ENCODE results near the gene ATRNL1. TPM values are rescaled to one million over a fixed set of nuclear protein-coding genes. Genes with fewer than 3 reads are reported as not detected.

ATRNL1 gene
- total RNA-seq, 4 donors from 2014 or later: 4.4 to 18.4 (median 14.4) TPM

GRCh38 chr10:115051216-115051615 lies 41.9 kb upstream of the ATRNL1 start:
- no peak overlapping the region for H3K4me3 ChIP-seq
- no peaks in the 10 kb centered on the region for H3K36me3 ChIP-seq
- TF ChIP-seq, protein P1, sequence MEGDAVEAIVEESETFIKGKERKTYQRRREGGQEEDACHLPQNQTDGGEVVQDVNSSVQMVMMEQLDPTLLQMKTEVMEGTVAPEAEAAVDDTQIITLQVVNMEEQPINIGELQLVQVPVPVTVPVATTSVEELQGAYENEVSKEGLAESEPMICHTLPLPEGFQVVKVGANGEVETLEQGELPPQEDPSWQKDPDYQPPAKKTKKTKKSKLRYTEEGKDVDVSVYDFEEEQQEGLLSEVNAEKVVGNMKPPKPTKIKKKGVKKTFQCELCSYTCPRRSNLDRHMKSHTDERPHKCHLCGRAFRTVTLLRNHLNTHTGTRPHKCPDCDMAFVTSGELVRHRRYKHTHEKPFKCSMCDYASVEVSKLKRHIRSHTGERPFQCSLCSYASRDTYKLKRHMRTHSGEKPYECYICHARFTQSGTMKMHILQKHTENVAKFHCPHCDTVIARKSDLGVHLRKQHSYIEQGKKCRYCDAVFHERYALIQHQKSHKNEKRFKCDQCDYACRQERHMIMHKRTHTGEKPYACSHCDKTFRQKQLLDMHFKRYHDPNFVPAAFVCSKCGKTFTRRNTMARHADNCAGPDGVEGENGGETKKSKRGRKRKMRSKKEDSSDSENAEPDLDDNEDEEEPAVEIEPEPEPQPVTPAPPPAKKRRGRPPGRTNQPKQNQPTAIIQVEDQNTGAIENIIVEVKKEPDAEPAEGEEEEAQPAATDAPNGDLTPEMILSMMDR (IDR thresholded peaks at IDR 0.05): no peak
- TF ChIP-seq EP300 (IDR thresholded peaks at IDR 0.05; ENCODE audit: low read depth): no peak
- no peak for TF ChIP-seq POLR2AphosphoS5 (IDR thresholded peaks at IDR 0.05)
- TF ChIP-seq POLR2A (IDR thresholded peaks at IDR 0.05): no peak
- no peaks in the 10 kb centered on the region for H3K4me1 ChIP-seq
- no peak for DNase-seq
- no peak overlapping the region for H3K27ac ChIP-seq
- in situ Hi-C loops (cut with MboI; ENCODE audit: low pct_ligation_motif_present in 1 of 4, low pct_unique_long_range_greater_than_20kb in 1 of 4, low sequenced_read_pairs in 3 of 4) (no loop called here), intact Hi-C loops (cut with DNase I; ENCODE audit: low total_unique reads) (no loop called here)
- 92 to 100% methylated on average over 2 of the region's 2 CpGs for WGBS, 2 donors (ENCODE audit: low coverage in 1 of 2)
- no peaks in the 10 kb centered on the region for H3K27me3 ChIP-seq
- no peaks in the 10 kb centered on the region for H3K9me3 ChIP-seq

DNA sequence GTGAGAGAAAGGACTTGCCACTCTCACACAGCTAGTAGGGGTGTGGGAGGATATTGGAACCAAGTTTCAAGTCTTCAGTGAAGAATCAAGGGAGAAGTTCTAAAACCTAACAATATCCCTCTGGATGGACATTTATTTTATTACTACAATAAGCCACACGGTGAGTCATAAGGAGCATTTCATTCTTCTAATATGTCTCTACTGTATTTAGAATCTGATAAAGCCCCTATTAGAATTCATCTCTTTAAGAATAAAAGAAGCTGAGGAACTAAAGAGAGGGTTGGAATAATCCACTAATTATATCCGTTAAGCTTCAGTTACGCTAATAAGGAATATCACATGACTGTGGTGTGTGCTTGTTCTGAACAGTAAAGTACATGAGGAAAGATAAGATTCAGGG lies 40.9 kb upstream of the ATRNL1 start:
- Histone ChIP-seq H3K36me3 (no peaks in the 10 kb centered on the region), H3K4me3 (no peak overlapping the region), H3K27ac (no peak overlapping the region), H3K4me1 (no peaks in the 10 kb centered on the region), H3K9me3 (no peaks in the 10 kb centered on the region), H3K27me3 (no peaks in the 10 kb centered on the region)
- intact Hi-C loops (cut with DNase I; ENCODE audit: low total_unique reads): no loop called here
- DNase-seq: no peak
- TF ChIP-seq, protein P1 (IDR thresholded peaks at IDR 0.05): no peak
- TF ChIP-seq EP300 (IDR thresholded peaks at IDR 0.05; ENCODE audit: low read depth) (no peak), POLR2AphosphoS5 (IDR thresholded peaks at IDR 0.05) (no peak), POLR2A (IDR thresholded peaks at IDR 0.05) (no peak)
- in situ Hi-C loops (cut with MboI; ENCODE audit: low pct_ligation_motif_present in 1 of 4, low pct_unique_long_range_greater_than_20kb in 1 of 4, low sequenced_read_pairs in 3 of 4): no loop called here
- 91 to 94% methylated on average over 3 of the region's 3 CpGs for WGBS, 2 donors (ENCODE audit: low coverage in 1 of 2)

- DNase-seq: no peak
- Histone ChIP-seq H3K4me1 (no peaks in the 10 kb centered on the region), H3K4me3 (no peak overlapping the region), H3K27me3 (no peaks in the 10 kb centered on the region), H3K27ac (no peak overlapping the region), H3K36me3 (no peaks in the 10 kb centered on the region), H3K9me3 (no peaks in the 10 kb centered on the region)
- 25 to 44% methylated on average over 1 of the region's 1 CpG for WGBS, 2 donors (ENCODE audit: low coverage in 1 of 2)
- TF ChIP-seq POLR2A (IDR thresholded peaks at IDR 0.05): no peak
- no peak for TF ChIP-seq EP300 (IDR thresholded peaks at IDR 0.05; ENCODE audit: low read depth)
- TF ChIP-seq POLR2AphosphoS5 (IDR thresholded peaks at IDR 0.05): no peak
- TF ChIP-seq, protein P1 (IDR thresholded peaks at IDR 0.05): no peak
- in situ Hi-C loops (cut with MboI; ENCODE audit: low pct_ligation_motif_present in 1 of 4, low pct_unique_long_range_greater_than_20kb in 1 of 4, low sequenced_read_pairs in 3 of 4): no loop called here
- intact Hi-C loops (cut with DNase I; ENCODE audit: low total_unique reads): no loop called here
These were observed 40.4 kb upstream of the ATRNL1 start for GRCh38 chr10:115052728-115053127.

DNA sequence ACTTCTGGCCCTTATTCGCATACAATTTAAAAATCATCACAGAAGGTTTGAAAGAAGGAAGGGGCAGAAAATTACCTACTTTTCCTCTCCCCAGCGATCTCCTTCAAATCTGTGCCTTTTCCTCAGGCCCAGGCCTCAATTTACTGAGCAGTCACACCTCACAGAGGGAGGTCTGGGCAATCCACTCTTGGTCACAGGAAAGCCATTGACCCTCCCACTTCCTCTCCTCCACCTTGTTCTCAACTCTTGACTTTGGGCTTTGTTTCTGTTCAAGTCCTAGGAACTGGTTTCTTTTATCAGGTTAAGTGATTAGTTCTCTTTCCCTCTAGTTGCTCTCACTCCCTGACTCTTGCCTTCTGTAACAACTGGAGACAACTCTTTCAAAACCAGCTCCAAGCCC lies 37.0 kb upstream of the ATRNL1 start:
- no peak for TF ChIP-seq POLR2A (IDR thresholded peaks at IDR 0.05)
- TF ChIP-seq POLR2AphosphoS5 (IDR thresholded peaks at IDR 0.05): no peak
- TF ChIP-seq, protein P1 (IDR thresholded peaks at IDR 0.05): no peak
- TF ChIP-seq EP300 (IDR thresholded peaks at IDR 0.05; ENCODE audit: low read depth): no peak
- no peak for DNase-seq
- no peaks in the 10 kb centered on the region for H3K36me3 ChIP-seq
- 83 to 88% methylated on average over 2 of the region's 2 CpGs for WGBS, 2 donors (ENCODE audit: low coverage in 1 of 2)
- H3K4me1 ChIP-seq: no peaks in the 10 kb centered on the region
- no peaks in the 10 kb centered on the region for H3K27me3 ChIP-seq
- intact Hi-C loops (cut with DNase I; ENCODE audit: low total_unique reads): loop anchor here (2.0 kb wide), 1 partner anchor 67 kb away; no protein-coding TSS in a partner anchor
- H3K27ac ChIP-seq: no peak overlapping the region
- in situ Hi-C loops (cut with MboI; ENCODE audit: low pct_ligation_motif_present in 1 of 4, low pct_unique_long_range_greater_than_20kb in 1 of 4, low sequenced_read_pairs in 3 of 4): no loop called here
- H3K4me3 ChIP-seq: no peak overlapping the region
- H3K9me3 ChIP-seq: no peaks in the 10 kb centered on the region
